ENCODE data around the gene RGS6. TPM values are rescaled to one million over a fixed set of nuclear protein-coding genes. Genes with fewer than 3 reads are reported as not detected.

RGS6 gene
- total RNA-seq, 2 experiments from 2014 or later, result not detected

DNA sequence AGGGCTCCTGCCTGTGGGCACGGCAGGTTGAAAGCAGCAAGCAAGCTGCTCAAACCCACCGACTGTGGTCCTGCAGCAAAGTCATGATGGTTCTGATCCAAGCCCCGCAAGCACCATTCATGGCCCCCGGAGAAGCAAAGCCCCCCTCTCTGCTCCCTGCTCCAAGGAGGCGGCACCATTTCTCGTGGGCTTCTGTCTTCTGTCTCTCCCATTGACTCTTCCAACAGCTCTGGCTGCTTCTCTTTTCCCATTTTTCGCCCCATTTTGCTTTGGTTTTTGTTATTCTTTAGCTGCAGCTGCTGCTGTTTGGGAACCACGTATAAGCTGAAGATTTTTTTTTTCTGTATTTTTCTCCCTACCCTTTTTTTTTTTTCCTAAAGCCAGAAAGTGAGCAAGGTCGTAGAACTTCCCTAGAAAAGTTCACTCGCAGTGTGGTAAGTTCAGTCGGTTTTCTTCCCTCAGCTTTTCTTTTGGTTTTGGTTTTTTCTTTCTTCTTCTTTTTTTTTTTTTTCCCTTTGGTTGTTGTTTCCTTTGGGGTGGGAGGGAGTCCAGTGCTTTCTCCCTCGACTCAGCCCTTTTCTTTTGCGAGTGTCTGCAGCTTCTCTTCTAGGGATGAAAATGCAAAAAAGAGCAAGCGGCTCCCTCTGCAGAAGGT lies 607.6 kb downstream of the RGS6 start:
- no peak for TF ChIP-seq EZH2phosphoT487 (IDR thresholded peaks at IDR 0.05; ENCODE audit: borderline replicate concordance, low read depth, low read length)
- TF ChIP-seq, protein P1, sequence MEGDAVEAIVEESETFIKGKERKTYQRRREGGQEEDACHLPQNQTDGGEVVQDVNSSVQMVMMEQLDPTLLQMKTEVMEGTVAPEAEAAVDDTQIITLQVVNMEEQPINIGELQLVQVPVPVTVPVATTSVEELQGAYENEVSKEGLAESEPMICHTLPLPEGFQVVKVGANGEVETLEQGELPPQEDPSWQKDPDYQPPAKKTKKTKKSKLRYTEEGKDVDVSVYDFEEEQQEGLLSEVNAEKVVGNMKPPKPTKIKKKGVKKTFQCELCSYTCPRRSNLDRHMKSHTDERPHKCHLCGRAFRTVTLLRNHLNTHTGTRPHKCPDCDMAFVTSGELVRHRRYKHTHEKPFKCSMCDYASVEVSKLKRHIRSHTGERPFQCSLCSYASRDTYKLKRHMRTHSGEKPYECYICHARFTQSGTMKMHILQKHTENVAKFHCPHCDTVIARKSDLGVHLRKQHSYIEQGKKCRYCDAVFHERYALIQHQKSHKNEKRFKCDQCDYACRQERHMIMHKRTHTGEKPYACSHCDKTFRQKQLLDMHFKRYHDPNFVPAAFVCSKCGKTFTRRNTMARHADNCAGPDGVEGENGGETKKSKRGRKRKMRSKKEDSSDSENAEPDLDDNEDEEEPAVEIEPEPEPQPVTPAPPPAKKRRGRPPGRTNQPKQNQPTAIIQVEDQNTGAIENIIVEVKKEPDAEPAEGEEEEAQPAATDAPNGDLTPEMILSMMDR (conservative IDR thresholded peaks at IDR 0.05; ENCODE audit: low read length), result no peak
- POLR2A ChIA-PET, result interaction anchor here (0.6 to 0.7 kb wide), 2 partner anchors 315 to 747 kb away, joined by 3 read pairs; no protein-coding TSS in a partner anchor
- Histone ChIP-seq H3K79me2 (ENCODE audit: insufficient read depth, low read depth, low read length) (no peaks in the 10 kb centered on the region), H3K4me1 (ENCODE audit: insufficient read depth, low read length, poor library complexity, severe bottlenecking) (no peaks in the 10 kb centered on the region), H3K4me3 (ENCODE audit: low read depth, low read length, poor library complexity, severe bottlenecking) (no peak overlapping the region), H3K36me3 (ENCODE audit: insufficient read depth, low read length) (no peaks in the 10 kb centered on the region), H3K9me3 (ENCODE audit: low read length) (no peaks in the 10 kb centered on the region), H3K9me2 (ENCODE audit: insufficient read depth, low read length) (no peaks in the 10 kb centered on the region), H3K27ac (ENCODE audit: low read depth, low read length, poor library complexity, severe bottlenecking) (no peak overlapping the region), H4K20me1 (ENCODE audit: insufficient read depth, low read length) (no peaks in the 10 kb centered on the region), H2AFZ (ENCODE audit: low read length) (no peak overlapping the region), H3K4me2 (ENCODE audit: low read length) (no peak overlapping the region)
- CTCF ChIA-PET (ENCODE audit: unreplicated experiment), result no interaction called here
- no TSS peak for BruUV-seq (replicated peaks)
- DNase-seq (ENCODE audit: low spot score), result no peak
- intact Hi-C loops (cut with micrococcal nuclease; ENCODE audit: unreplicated experiment), result no loop called here

DNA sequence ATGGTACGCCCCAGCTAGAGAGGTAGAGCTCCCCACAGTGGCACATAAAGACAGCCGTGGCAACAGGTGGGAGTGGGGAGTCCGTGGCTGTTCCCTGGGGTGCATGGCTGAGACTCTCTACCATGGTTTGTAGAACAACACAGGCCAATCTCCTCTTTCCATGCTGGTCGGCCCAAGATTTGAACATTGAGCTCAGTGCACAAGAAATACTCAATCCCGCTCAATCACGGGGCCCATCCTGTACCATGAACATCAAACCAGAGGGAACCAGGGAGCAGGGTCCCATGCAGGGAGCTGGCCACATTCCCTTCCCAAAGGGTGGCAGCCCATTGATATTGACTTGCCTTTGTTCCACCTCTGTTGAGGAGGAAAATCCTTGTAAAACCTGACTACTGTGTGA lies 608.6 kb downstream of the RGS6 start:
- Histone ChIP-seq H3K36me3 (ENCODE audit: insufficient read depth, low read length) (no peaks in the 10 kb centered on the region), H2AFZ (ENCODE audit: low read length) (no peak overlapping the region), H3K9me2 (ENCODE audit: insufficient read depth, low read length) (no peaks in the 10 kb centered on the region), H4K20me1 (ENCODE audit: insufficient read depth, low read length) (no peaks in the 10 kb centered on the region), H3K4me1 (ENCODE audit: insufficient read depth, low read length, poor library complexity, severe bottlenecking) (no peaks in the 10 kb centered on the region), H3K4me3 (ENCODE audit: low read depth, low read length, poor library complexity, severe bottlenecking) (no peak overlapping the region), H3K27ac (ENCODE audit: low read depth, low read length, poor library complexity, severe bottlenecking) (no peak overlapping the region), H3K9me3 (ENCODE audit: low read length) (no peaks in the 10 kb centered on the region), H3K4me2 (ENCODE audit: low read length) (no peak overlapping the region), H3K79me2 (ENCODE audit: insufficient read depth, low read depth, low read length) (no peaks in the 10 kb centered on the region)
- TF ChIP-seq, protein P1 (conservative IDR thresholded peaks at IDR 0.05; ENCODE audit: low read length), result no peak
- TF ChIP-seq EZH2phosphoT487 (IDR thresholded peaks at IDR 0.05; ENCODE audit: borderline replicate concordance, low read depth, low read length), result no peak
- POLR2A ChIA-PET, result interaction anchor here (0.5 to 0.6 kb wide), 3 partner anchors 183 to 1256 kb away, joined by 3 to 8 read pairs (median 3); no protein-coding TSS in a partner anchor
- DNase-seq (ENCODE audit: low spot score), result no peak
- no TSS peak for BruUV-seq (replicated peaks)
- intact Hi-C loops (cut with micrococcal nuclease; ENCODE audit: unreplicated experiment), result no loop called here
- CTCF ChIA-PET (ENCODE audit: unreplicated experiment), result no interaction called here

DNA sequence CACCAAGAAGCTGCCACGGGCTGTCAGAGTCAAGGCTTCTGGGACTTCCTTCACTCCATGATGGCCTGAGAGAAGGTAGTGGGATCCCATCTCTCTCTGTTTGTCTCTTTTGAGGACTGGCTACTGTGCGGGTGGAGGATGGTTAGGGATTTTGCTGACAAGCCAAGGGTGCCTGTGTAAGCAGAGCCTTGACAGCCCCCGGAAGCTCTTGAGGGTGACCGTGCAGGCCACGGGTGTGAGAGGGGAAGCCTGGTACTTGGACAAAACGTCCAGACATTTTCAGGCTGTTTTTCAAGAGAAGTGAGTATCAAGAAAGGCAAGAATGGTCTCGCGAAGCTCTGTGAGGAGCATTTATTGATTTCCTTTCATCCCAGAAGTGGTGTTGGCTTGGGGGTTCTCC lies 609.3 kb downstream of the RGS6 start:
- Histone ChIP-seq H3K4me3 (ENCODE audit: low read depth, low read length, poor library complexity, severe bottlenecking) (no peak overlapping the region), H3K4me1 (ENCODE audit: insufficient read depth, low read length, poor library complexity, severe bottlenecking) (no peaks in the 10 kb centered on the region), H2AFZ (ENCODE audit: low read length) (no peak overlapping the region), H3K36me3 (ENCODE audit: insufficient read depth, low read length) (no peaks in the 10 kb centered on the region), H3K4me2 (ENCODE audit: low read length) (no peak overlapping the region), H3K9me2 (ENCODE audit: insufficient read depth, low read length) (no peaks in the 10 kb centered on the region), H4K20me1 (ENCODE audit: insufficient read depth, low read length) (no peaks in the 10 kb centered on the region), H3K27ac (ENCODE audit: low read depth, low read length, poor library complexity, severe bottlenecking) (no peak overlapping the region), H3K79me2 (ENCODE audit: insufficient read depth, low read depth, low read length) (no peaks in the 10 kb centered on the region), H3K9me3 (ENCODE audit: low read length) (no peaks in the 10 kb centered on the region)
- TF ChIP-seq EZH2phosphoT487 (IDR thresholded peaks at IDR 0.05; ENCODE audit: borderline replicate concordance, low read depth, low read length), result no peak
- TF ChIP-seq, protein P1 (conservative IDR thresholded peaks at IDR 0.05; ENCODE audit: low read length), result no peak
- intact Hi-C loops (cut with micrococcal nuclease; ENCODE audit: unreplicated experiment), result no loop called here
- ChIA-PET CTCF (ENCODE audit: unreplicated experiment) (no interaction called here), POLR2A (no interaction called here)
- BruUV-seq (replicated peaks), result no TSS peak
- DNase-seq (ENCODE audit: low spot score), result no peak

Measured in OCI-LY7 (cell line).